ENCODE measurements around the gene RASAL1. TPM values are rescaled to one million over a fixed set of nuclear protein-coding genes. Genes with fewer than 3 reads are reported as not detected.

The RASAL1 gene
- total and polyA plus RNA-seq, 2 experiments from 2014 or later = 2.7 to 8.2 TPM

DNA sequence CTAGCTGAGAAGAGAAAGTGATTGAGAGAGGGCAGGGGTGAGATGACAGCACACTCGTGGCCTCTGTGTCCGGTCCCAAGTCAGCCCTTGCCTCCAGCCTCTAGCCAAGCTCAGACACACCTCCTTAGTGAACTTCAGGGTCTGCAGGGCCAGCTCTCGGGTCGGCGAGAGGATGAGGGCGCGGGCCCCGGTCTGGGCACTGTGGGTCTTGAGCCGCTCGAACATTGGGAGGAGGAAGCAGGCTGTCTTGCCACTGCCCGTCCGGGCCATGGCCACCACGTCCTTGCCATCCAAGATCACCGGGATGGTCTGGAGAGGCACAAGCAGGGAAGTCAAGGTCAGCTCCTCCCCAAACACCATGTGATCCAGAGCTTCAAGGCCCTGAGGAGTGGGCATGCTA lies 43.5 kb upstream of the RASAL1 start:
- H3F3A ChIP-seq (replicated peaks; ENCODE audit: low read depth) = peaks cover 3% of the 10 kb centered on the region; the same call in 1 of the 2 replicates
- no peaks in the 10 kb centered on the region for H3K9me2 ChIP-seq (ENCODE audit: insufficient read depth)
- H3K79me2 ChIP-seq (replicated peaks; ENCODE audit: insufficient read depth) = peaks cover 28% of the 10 kb centered on the region
- Mint-ChIP-seq H3K4me1 (no peaks in the 10 kb centered on the region), H3K9me3 (no peaks in the 10 kb centered on the region), H3K27me3 (ENCODE audit: insufficient read depth, low read depth, poor library complexity) (peaks cover 9% of the 10 kb centered on the region), H3K4me3 (no peak overlapping the region), H3K27ac (no peak overlapping the region), H3K36me3 (ENCODE audit: low read depth) (peaks cover 68% of the 10 kb centered on the region)
- H3K4me1 ChIP-seq (ENCODE audit: insufficient read depth) = no peaks in the 10 kb centered on the region
- TF ChIP-seq POLR2AphosphoS5 (IDR thresholded peaks at IDR 0.05; ENCODE audit: low read depth) (no peak), EZH2 (IDR thresholded peaks at IDR 0.05; ENCODE audit: low read depth, unreplicated experiment) (no peak), CREB1 (CRISPR knock-in tag; IDR thresholded peaks at IDR 0.05; ENCODE audit: low read depth) (no peak), ZNF331 (CRISPR knock-in tag; IDR thresholded peaks at IDR 0.05; ENCODE audit: low read depth) (no peak), NANOG (IDR thresholded peaks at IDR 0.05; ENCODE audit: borderline replicate concordance) (no peak)
- TF ChIP-seq, protein P1, sequence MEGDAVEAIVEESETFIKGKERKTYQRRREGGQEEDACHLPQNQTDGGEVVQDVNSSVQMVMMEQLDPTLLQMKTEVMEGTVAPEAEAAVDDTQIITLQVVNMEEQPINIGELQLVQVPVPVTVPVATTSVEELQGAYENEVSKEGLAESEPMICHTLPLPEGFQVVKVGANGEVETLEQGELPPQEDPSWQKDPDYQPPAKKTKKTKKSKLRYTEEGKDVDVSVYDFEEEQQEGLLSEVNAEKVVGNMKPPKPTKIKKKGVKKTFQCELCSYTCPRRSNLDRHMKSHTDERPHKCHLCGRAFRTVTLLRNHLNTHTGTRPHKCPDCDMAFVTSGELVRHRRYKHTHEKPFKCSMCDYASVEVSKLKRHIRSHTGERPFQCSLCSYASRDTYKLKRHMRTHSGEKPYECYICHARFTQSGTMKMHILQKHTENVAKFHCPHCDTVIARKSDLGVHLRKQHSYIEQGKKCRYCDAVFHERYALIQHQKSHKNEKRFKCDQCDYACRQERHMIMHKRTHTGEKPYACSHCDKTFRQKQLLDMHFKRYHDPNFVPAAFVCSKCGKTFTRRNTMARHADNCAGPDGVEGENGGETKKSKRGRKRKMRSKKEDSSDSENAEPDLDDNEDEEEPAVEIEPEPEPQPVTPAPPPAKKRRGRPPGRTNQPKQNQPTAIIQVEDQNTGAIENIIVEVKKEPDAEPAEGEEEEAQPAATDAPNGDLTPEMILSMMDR (conservative IDR thresholded peaks at IDR 0.05; ENCODE audit: low read depth in 2 of 2) = no peak
- TF ChIP-seq, protein P2, sequence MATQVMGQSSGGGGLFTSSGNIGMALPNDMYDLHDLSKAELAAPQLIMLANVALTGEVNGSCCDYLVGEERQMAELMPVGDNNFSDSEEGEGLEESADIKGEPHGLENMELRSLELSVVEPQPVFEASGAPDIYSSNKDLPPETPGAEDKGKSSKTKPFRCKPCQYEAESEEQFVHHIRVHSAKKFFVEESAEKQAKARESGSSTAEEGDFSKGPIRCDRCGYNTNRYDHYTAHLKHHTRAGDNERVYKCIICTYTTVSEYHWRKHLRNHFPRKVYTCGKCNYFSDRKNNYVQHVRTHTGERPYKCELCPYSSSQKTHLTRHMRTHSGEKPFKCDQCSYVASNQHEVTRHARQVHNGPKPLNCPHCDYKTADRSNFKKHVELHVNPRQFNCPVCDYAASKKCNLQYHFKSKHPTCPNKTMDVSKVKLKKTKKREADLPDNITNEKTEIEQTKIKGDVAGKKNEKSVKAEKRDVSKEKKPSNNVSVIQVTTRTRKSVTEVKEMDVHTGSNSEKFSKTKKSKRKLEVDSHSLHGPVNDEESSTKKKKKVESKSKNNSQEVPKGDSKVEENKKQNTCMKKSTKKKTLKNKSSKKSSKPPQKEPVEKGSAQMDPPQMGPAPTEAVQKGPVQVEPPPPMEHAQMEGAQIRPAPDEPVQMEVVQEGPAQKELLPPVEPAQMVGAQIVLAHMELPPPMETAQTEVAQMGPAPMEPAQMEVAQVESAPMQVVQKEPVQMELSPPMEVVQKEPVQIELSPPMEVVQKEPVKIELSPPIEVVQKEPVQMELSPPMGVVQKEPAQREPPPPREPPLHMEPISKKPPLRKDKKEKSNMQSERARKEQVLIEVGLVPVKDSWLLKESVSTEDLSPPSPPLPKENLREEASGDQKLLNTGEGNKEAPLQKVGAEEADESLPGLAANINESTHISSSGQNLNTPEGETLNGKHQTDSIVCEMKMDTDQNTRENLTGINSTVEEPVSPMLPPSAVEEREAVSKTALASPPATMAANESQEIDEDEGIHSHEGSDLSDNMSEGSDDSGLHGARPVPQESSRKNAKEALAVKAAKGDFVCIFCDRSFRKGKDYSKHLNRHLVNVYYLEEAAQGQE (IDR thresholded peaks at IDR 0.05; ENCODE audit: unreplicated experiment) = no peak
- TF ChIP-seq, protein P3, sequence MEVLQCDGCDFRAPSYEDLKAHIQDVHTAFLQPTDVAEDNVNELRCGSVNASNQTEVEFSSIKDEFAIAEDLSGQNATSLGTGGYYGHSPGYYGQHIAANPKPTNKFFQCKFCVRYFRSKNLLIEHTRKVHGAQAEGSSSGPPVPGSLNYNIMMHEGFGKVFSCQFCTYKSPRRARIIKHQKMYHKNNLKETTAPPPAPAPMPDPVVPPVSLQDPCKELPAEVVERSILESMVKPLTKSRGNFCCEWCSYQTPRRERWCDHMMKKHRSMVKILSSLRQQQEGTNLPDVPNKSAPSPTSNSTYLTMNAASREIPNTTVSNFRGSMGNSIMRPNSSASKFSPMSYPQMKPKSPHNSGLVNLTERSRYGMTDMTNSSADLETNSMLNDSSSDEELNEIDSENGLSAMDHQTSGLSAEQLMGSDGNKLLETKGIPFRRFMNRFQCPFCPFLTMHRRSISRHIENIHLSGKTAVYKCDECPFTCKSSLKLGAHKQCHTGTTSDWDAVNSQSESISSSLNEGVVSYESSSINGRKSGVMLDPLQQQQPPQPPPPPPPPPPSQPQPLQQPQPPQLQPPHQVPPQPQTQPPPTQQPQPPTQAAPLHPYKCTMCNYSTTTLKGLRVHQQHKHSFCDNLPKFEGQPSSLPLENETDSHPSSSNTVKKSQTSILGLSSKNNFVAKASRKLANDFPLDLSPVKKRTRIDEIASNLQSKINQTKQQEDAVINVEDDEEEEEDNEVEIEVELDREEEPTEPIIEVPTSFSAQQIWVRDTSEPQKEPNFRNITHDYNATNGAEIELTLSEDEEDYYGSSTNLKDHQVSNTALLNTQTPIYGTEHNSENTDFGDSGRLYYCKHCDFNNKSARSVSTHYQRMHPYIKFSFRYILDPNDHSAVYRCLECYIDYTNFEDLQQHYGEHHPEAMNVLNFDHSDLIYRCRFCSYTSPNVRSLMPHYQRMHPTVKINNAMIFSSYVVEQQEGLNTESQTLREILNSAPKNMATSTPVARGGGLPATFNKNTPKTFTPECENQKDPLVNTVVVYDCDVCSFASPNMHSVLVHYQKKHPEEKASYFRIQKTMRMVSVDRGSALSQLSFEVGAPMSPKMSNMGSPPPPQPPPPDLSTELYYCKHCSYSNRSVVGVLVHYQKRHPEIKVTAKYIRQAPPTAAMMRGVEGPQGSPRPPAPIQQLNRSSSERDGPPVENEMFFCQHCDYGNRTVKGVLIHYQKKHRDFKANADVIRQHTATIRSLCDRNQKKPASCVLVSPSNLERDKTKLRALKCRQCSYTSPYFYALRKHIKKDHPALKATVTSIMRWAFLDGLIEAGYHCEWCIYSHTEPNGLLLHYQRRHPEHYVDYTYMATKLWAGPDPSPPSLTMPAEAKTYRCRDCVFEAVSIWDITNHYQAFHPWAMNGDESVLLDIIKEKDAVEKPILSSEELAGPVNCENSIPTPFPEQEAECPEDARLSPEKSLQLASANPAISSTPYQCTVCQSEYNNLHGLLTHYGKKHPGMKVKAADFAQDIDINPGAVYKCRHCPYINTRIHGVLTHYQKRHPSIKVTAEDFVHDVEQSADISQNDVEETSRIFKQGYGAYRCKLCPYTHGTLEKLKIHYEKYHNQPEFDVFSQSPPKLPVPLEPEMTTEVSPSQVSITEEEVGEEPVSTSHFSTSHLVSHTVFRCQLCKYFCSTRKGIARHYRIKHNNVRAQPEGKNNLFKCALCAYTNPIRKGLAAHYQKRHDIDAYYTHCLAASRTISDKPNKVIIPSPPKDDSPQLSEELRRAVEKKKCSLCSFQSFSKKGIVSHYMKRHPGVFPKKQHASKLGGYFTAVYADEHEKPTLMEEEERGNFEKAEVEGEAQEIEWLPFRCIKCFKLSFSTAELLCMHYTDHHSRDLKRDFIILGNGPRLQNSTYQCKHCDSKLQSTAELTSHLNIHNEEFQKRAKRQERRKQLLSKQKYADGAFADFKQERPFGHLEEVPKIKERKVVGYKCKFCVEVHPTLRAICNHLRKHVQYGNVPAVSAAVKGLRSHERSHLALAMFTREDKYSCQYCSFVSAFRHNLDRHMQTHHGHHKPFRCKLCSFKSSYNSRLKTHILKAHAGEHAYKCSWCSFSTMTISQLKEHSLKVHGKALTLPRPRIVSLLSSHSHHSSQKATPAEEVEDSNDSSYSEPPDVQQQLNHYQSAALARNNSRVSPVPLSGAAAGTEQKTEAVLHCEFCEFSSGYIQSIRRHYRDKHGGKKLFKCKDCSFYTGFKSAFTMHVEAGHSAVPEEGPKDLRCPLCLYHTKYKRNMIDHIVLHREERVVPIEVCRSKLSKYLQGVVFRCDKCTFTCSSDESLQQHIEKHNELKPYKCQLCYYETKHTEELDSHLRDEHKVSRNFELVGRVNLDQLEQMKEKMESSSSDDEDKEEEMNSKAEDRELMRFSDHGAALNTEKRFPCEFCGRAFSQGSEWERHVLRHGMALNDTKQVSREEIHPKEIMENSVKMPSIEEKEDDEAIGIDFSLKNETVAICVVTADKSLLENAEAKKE (CRISPR knock-in tag; IDR thresholded peaks at IDR 0.05) = no peak
- DNase-seq (ENCODE audit: low spot score) = no peak
- no peaks in the 10 kb centered on the region for H3K27me3 ChIP-seq (ENCODE audit: insufficient read depth)
- H4K20me1 ChIP-seq (replicated peaks; ENCODE audit: insufficient read depth) = peaks cover 23% of the 10 kb centered on the region
- H3K4me3 ChIP-seq = no peak overlapping the region
- H2AFZ ChIP-seq = no peak overlapping the region
- no peak overlapping the region for H3K27ac ChIP-seq (ENCODE audit: low read depth)
- H3K36me3 ChIP-seq (ENCODE audit: insufficient read depth) = peaks cover 25% of the 10 kb centered on the region
- no peak for ATAC-seq
- H3K4me2 ChIP-seq = no peak overlapping the region

Data from GM23338 (cell line).